Upper lobe of left lung (tissue), 6 donors: ENCODE results near the gene XPNPEP3. TPM values are rescaled to one million over a fixed set of nuclear protein-coding genes. Genes with fewer than 3 reads are reported as not detected.
A peak's percentile ranks its signal among the peaks of the same experiment; 100 is the strongest.

ENCODE experiments used
- ATAC-seq, 2 donors: fragments of 200-7000 bp; cut with Tn5 transposase; one replicate each; pipeline ENCODE4 v1.9.1; 2022; ENCODE audit warnings: mild to moderate bottlenecking in 2 of 2, moderate library complexity in 2 of 2; ENCODE audit not compliant: low FRiP score in 2 of 2
- DNase-seq, 2 donors: peaks; one replicate each; pipeline ENCODE4 v3.0.0-alpha.2; 2019 to 2020
- H3K27ac ChIP-seq, 4 donors: fragments of 200-600 bp; sonication (generic); one replicate each; pipeline ENCODE4 v1.5.1; 2016 to 2019
- H3K27me3 ChIP-seq, 4 donors: fragments of 200-600 bp; sonication (generic); one replicate each; pipeline ENCODE4 v1.5.1; 2017 to 2019
- H3K36me3 ChIP-seq, 4 donors: fragments of 200-600 bp; sonication (generic); one replicate each; pipeline ENCODE4 v1.5.1; 2016 to 2019
- H3K4me1 ChIP-seq, 4 donors: fragments of 200-600 bp; sonication (generic); one replicate each; pipeline ENCODE4 v1.5.1; 2018 to 2019
- H3K4me3 ChIP-seq, 4 donors: fragments of 200-600 bp; sonication (generic); one replicate each; pipeline ENCODE4 v1.5.1; 2017 to 2019; ENCODE audit warnings: mild to moderate bottlenecking in 2 of 4, moderate library complexity in 1 of 4
- H3K9me3 ChIP-seq, 4 donors: fragments of 200-600 bp; sonication (generic); one replicate each; pipeline ENCODE4 v1.5.1; 2018 to 2019
- EP300 ChIP-seq, 4 donors: sonication (generic); formaldehyde crosslinking; IDR thresholded peaks; one replicate each; pipeline ENCODE4 v1.5.1; 2017; ENCODE audit warnings: antibody characterized with exemption in 4 of 4, control low read depth in 2 of 4
- POLR2A ChIP-seq, 4 donors: fragments of 450-650 bp; IDR thresholded peaks; one replicate each; pipeline ENCODE4 v1.5.1; 2016 to 2017; ENCODE audit warnings: antibody characterized with exemption in 4 of 4, mild to moderate bottlenecking in 2 of 4
- POLR2AphosphoS5 ChIP-seq, 2 donors: sonication (generic); formaldehyde crosslinking; IDR thresholded peaks; one replicate each; pipeline ENCODE4 v1.5.1; 2017; ENCODE audit warnings: antibody characterized with exemption in 2 of 2
- WGBS, 2 donors: methylation state at CpG; one replicate each; pipeline ENCODE4 v1.1.5; 2017 to 2018; 5-methylcytosine and 5-hydroxymethylcytosine counted together
- total RNA-seq, 6 donors: library from RNA; depleted of rRNA in 4 of 6; stranded (reverse); fragments of >200 nt in 4 of 6; gene quantifications; one replicate each; pipeline versions ENCODE4 v1.1.0 to v1.2.1, GENCODE V29; 2016 to 2021
- TF ChIP-seq, protein P1 (sequence below), 6 experiments: fragments of 450-650 bp in 4 of 6; fragments of 200-600 bp in 2 of 6; sonication (generic) in 2 of 6; IDR thresholded peaks; one replicate each; pipeline ENCODE4 v1.5.1; 2016 to 2019; ENCODE audit warnings: antibody characterized with exemption in 6 of 6
- donor health status: DM: no; HTN: no; CAD: no; lungs with moderate emphysema.
- donor health status: DM: no; HTN: yes; CAD: no; lungs with severe emphysema.

XPNPEP3 gene
- total RNA-seq, 6 donors from 2014 or later: 10.9 to 40.9 (median 15.1) TPM

DNA sequence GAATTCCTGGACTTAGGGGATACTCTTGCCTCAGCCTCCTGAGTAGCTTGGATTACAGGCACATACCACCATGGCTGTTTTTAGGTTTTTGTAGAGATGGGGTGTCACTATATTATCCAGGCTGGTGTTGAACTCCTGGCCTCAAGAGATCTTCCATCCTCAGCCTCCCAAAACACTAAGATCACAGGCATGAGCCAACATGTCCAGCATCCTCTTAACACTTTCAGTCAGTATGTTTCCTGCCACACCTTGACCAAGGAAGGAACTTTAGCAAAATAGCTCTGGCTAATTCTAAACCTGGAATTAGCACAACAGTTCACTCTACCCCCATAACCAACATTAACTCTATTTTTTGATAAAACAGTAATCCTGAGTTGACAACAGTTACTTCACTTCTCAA, 32.2 kb downstream of the XPNPEP3 start:
- no peak overlapping the region for H3K27ac ChIP-seq
- DNase-seq (no peak), ATAC-seq (no peak)
- H3K9me3 ChIP-seq: no peaks in the 10 kb centered on the region
- H3K27me3 ChIP-seq: no peaks in the 10 kb centered on the region
- no peak overlapping the region for H3K4me3 ChIP-seq
- peaks cover 3 to 67% (median 34%) of the 10 kb centered on the region in 4 donors for H3K36me3 ChIP-seq
- TF ChIP-seq EP300 (IDR thresholded peaks at IDR 0.05) (no peak), POLR2A (IDR thresholded peaks at IDR 0.05) (no peak), POLR2AphosphoS5 (IDR thresholded peaks at IDR 0.05) (no peak)
- TF ChIP-seq, protein P1, sequence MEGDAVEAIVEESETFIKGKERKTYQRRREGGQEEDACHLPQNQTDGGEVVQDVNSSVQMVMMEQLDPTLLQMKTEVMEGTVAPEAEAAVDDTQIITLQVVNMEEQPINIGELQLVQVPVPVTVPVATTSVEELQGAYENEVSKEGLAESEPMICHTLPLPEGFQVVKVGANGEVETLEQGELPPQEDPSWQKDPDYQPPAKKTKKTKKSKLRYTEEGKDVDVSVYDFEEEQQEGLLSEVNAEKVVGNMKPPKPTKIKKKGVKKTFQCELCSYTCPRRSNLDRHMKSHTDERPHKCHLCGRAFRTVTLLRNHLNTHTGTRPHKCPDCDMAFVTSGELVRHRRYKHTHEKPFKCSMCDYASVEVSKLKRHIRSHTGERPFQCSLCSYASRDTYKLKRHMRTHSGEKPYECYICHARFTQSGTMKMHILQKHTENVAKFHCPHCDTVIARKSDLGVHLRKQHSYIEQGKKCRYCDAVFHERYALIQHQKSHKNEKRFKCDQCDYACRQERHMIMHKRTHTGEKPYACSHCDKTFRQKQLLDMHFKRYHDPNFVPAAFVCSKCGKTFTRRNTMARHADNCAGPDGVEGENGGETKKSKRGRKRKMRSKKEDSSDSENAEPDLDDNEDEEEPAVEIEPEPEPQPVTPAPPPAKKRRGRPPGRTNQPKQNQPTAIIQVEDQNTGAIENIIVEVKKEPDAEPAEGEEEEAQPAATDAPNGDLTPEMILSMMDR (IDR thresholded peaks at IDR 0.05): no peak
- H3K4me1 ChIP-seq: no peaks in the 10 kb centered on the region

DNA sequence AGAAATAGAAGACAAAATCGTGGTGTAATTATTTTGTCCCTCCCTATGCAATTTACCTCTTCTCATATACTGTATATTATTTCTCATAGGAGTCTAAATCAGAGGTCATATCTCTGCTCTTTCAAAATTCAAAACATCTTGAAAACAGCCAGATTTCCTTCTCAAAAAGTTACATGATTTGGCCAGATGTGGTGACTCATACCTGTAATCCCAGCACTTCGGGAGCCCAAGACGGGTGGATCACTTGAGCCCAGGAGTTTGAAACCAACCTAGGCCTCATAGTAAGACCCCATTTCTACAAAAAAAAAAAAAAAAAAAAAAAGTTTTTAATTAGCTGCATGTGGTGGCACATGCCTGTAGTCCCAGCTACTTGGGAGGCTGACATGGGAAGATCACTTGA, 33.9 kb downstream of the XPNPEP3 start:
- Histone ChIP-seq H3K27ac (no peak overlapping the region), H3K36me3 (peaks cover 3 to 64% (median 31%) of the 10 kb centered on the region in 4 donors), H3K4me1 (no peaks in the 10 kb centered on the region), H3K4me3 (no peak overlapping the region), H3K9me3 (no peaks in the 10 kb centered on the region), H3K27me3 (no peaks in the 10 kb centered on the region)
- TF ChIP-seq POLR2AphosphoS5 (IDR thresholded peaks at IDR 0.05): no peak
- DNase-seq: no peak
- WGBS, 2 donors: 90 to 92% methylated on average over 3 of the region's 3 CpGs
- no peak for ATAC-seq

DNA sequence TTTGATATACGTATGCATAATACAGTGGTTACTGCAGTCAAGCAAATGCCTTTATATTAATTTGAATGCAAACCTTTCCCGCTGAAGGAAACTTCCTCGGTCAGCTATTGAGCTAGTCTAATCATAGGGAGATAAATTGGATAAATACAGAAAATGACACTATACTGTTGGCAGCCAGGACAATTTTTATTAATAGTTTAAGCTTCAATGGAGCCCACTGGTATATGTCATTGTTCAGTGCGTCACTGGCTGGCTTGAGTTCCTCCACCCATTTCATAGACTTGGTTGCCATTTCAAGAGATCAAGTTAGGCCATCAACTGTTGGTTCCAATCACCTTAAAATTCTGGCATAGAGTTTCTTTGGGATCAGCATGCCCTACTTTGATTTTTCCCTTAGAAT, 37.5 kb downstream of the XPNPEP3 start:
- WGBS, 2 donors: 94 to 95% methylated on average over 4 of the region's 4 CpGs
- Histone ChIP-seq H3K36me3 (peaks cover 0 to 30% (median 13%) of the 10 kb centered on the region in 4 donors), H3K4me3 (no peak overlapping the region), H3K4me1 (no peaks in the 10 kb centered on the region), H3K9me3 (no peaks in the 10 kb centered on the region), H3K27me3 (no peaks in the 10 kb centered on the region), H3K27ac (no peak overlapping the region)
- TF ChIP-seq POLR2AphosphoS5 (IDR thresholded peaks at IDR 0.05) (no peak), EP300 (IDR thresholded peaks at IDR 0.05) (no peak), POLR2A (IDR thresholded peaks at IDR 0.05) (no peak)
- TF ChIP-seq, protein P1 (IDR thresholded peaks at IDR 0.05): no peak
- ATAC-seq (no peak), DNase-seq (no peak)

DNA sequence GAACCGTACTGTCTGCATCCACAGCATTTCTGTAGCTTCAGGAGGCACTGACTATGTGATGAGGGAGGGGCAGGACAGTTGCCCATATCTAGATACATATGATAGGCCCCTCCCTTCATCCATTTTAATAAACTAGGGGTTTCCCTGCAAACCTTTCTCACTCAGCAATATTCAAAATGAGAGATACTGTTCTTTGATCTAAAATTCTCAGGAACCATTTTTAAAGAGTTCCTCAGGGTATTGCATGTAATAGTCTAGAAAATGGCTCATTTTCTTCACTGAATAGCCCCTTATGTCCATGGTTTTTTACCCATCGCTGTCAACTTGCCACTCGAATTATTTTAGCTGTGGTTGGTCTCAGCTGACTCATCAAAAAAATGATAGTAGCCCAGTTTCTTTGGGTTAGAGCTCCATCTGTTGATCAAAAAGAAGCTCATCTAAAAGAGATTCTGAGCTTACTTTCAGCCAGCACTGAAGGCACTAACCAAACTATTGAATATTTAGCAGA, 42.0 kb downstream of the XPNPEP3 start:
- ATAC-seq (peak in 1 of 2 donors; percentile 61), DNase-seq (no peak)
- H3K4me3 ChIP-seq: no peak overlapping the region
- TF ChIP-seq POLR2AphosphoS5 (IDR thresholded peaks at IDR 0.05) (no peak), POLR2A (IDR thresholded peaks at IDR 0.05) (no peak)
- TF ChIP-seq, protein P1 (IDR thresholded peaks at IDR 0.05): peak in 2 of 6 experiments; percentile 28 to 32
- H3K27ac ChIP-seq: no peak overlapping the region
- H3K27me3 ChIP-seq: no peaks in the 10 kb centered on the region
- H3K9me3 ChIP-seq: no peaks in the 10 kb centered on the region
- no peaks in the 10 kb centered on the region for H3K4me1 ChIP-seq
- WGBS, 2 donors: 46 to 49% methylated on average over 3 of the region's 3 CpGs
- H3K36me3 ChIP-seq: peaks cover 0 to 17% (median 0%) of the 10 kb centered on the region in 4 donors

DNA sequence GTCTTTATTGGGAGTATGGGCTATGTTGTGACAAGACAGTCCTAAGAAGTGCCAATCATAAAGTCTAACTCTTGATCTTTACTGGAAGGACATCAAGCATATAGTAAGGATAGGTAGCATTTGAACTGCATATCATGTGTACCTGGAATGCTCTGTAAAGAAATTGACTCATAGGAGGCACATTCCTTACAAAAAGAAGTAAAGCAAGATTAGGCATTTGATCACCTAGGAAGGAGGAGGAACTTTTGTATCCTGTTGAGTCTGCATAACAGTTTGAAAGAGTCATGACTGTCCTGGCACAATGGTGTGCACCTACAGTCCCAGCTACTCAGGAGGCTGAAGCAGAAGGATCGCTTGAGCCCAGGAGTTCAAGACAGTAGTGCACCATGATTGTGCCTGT, 47.2 kb downstream of the XPNPEP3 start:
- TF ChIP-seq EP300 (IDR thresholded peaks at IDR 0.05) (no peak), POLR2A (IDR thresholded peaks at IDR 0.05) (no peak), POLR2AphosphoS5 (IDR thresholded peaks at IDR 0.05) (no peak)
- TF ChIP-seq, protein P1 (IDR thresholded peaks at IDR 0.05): no peak

More for the DNA sequence above, 47.2 kb downstream of the XPNPEP3 start:
- Histone ChIP-seq H3K27ac (no peak overlapping the region), H3K9me3 (no peaks in the 10 kb centered on the region), H3K27me3 (no peaks in the 10 kb centered on the region), H3K36me3 (peaks cover 0 to 35% (median 7%) of the 10 kb centered on the region in 4 donors), H3K4me1 (no peaks in the 10 kb centered on the region), H3K4me3 (no peak overlapping the region)
- DNase-seq (no peak), ATAC-seq (no peak)
- 86 to 100% methylated on average over 1 of the region's 1 CpG for WGBS, 2 donors
